GM18498 (cell line): ENCODE results near the gene IPPK.

Experiments used
- ATAC-seq: cut with Tn5 transposase; IDR thresholded peaks from one replicate; pipeline ENCODE4 v1.9.1; 2021; ENCODE audit warnings: mild to moderate bottlenecking, moderate library complexity; ENCODE audit not compliant: unreplicated experiment

The IPPK gene, protein sequence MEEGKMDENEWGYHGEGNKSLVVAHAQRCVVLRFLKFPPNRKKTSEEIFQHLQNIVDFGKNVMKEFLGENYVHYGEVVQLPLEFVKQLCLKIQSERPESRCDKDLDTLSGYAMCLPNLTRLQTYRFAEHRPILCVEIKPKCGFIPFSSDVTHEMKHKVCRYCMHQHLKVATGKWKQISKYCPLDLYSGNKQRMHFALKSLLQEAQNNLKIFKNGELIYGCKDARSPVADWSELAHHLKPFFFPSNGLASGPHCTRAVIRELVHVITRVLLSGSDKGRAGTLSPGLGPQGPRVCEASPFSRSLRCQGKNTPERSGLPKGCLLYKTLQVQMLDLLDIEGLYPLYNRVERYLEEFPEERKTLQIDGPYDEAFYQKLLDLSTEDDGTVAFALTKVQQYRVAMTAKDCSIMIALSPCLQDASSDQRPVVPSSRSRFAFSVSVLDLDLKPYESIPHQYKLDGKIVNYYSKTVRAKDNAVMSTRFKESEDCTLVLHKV

GRCh38 chr9:92669890-92670708, at the start of gene IPPK:
IPPK (minus strand) TSS chr9:92670131; CDS start chr9:92669988, 143 bp downstream.
- ATAC-seq = peak; percentile 94

GRCh38 chr9:92719028-92719647, 49.2 kb upstream of the IPPK start:
- ATAC-seq = no peak

GRCh38 chr9:92718086-92719001, 48.4 kb upstream of the IPPK start:
- no peak for ATAC-seq

DNA sequence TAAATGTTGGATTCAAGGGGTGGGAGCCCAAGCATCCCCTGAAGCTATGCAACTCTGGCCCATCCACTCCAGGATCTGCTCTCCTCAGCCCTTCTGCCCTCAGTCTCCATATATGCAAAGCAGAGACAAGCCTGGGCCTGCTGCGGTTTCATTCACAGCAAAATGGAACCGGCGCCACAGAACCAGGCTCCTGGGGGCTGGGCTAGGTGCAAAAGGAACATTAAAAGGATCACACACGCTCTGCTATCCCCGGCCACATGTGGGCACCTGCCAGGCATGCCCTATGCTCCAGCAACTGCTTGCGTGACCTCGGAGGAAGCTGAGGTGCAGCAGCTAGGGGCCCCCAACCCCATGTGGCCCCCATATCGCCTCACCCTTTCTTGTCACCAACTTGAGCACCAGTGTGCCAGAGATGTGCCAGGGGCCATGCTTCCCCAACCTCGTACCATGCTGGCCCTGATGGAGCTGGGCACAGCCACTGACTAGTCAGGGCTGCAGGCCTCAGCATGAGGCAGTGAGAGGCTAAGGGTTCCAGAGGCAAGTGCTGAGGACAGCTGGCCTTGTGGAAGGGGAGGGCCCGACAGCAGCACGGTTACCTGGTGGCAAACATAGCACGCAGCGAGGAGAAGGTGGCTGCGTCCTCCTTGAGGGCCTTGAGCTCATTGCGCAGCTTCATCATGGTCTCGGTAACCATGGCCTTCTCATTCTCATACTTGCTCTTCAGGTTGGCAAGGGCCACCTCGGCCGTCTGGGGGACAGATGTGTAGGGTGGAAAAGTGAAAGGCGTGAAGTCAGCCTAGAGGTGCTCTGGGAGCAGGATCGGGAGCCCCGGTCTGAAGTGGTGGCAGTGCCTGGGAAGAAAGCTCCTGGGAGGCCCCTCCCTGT, 47.5 kb upstream of the IPPK start:
- ATAC-seq = peak; percentile 46

DNA sequence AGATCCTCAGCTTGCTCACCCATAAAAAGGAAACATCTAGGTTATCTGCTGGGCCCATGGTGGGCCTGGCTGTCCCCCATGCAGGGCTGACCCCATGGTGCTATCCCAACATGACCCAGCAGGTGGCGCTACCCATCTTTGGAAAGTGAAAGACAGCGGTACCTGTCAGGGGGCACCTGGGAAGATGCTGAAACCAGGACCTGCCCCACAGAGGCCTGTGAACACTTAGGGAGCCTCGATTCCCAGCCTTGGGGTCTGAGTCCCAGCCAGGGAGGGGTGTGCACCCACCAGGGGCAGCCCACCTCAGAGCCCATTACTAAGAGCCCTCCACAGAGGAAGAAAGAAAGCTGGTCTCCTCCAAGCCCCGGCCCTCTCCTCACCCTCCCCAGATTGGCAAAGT, 46.6 kb upstream of the IPPK start:
- no peak for ATAC-seq

DNA sequence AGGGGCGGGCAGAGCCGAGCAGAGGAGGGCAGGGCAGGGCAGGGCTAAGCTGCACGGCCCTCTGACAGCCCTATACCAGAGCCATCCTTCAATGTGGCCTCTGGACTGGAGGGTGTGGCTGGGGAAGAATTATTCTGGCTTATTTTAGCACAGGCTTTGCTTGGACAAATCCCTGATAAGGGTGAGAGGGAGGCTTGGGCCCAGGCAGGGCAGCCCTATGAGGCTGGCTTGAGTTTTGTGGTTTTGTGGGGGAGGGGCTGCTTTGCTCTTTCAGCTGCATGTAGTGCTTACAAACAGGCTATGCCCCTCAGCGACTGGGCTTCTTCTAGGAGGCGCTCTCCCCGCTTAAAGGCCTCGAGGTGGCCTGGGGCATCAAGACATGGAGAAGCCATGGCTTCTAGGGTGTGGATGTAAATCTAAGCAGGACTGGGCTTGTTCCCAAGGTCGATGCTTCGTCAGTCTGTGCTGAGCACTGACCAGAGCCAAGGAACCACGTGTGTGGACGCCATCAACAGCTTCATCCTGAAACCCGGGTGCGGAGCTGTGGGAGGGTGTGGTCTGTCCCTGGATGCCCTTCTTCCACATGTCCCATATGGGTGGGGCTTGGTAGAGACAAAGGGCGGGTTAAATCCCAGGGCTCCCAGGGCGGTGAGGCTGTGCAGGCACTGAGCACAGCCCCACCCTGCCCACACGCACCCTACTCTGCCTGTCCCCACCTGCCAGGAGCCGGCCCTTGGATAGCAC, 45.7 kb upstream of the IPPK start:
- ATAC-seq = no peak

- ATAC-seq = no peak
Measured at GRCh38 chr9:92714787-92715487, 45.0 kb upstream of the IPPK start.

DNA sequence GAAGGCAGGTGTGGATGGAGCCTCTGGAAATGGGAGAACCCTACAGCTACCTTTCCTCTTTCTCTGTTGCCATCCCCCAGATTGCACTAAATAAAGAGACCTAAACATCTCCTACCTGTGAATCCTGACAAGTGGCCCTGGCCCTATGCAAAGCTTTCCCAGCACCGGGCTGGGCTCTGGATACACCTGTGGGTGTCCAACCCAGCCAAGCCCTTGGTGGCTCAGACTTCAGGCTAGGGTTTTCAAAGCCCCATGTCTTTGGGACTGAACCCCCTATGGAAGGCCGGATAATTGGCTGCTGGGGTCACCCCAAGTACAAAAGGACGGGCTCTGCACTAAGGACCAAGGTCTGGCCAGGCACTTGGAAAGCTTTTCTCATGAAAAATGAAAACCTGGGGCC, 44.1 kb upstream of the IPPK start:
- no peak for ATAC-seq

DNA sequence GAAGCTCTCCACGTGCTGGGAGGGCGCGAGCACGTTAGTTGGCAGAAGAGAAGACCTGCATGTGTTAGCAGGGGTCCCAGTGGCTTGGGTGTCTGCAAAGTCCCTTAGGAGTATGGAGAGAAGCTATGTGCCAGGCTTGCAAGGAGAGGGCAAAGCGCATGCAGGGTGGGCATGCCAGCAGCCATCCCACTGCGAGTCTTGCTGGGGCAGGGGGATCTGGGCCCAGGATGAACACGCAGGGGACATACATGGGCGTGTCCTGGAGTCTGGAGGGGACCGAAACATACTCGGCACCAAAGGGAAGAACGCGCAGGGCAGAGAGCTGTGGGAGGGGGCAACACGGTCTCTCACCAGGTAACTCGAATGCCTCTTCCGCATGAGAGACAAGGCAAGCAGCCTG, 43.6 kb upstream of the IPPK start:
- no peak for ATAC-seq

- ATAC-seq = no peak
Measured at GRCh38 chr9:92712767-92713166, 42.8 kb upstream of the IPPK start.

DNA sequence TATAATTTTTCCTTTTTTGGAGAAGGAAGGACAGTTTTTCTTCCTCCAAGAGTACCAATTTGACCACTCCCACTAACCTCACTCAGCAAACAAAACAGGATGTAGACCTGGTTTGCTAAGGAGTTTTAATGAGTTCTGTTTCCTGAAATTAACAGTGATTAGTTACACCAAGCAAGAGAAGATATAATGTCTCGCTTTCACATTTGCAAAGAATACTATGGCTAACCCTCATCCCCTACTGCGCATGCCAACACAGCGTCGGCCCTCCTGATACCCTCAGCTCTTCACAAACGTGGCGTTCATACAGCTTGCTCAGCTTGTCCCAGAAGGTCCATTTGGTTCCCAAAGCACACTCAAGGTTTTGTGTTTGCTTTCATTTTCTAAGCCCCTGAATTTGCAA, 41.9 kb upstream of the IPPK start:
- ATAC-seq = no peak

DNA sequence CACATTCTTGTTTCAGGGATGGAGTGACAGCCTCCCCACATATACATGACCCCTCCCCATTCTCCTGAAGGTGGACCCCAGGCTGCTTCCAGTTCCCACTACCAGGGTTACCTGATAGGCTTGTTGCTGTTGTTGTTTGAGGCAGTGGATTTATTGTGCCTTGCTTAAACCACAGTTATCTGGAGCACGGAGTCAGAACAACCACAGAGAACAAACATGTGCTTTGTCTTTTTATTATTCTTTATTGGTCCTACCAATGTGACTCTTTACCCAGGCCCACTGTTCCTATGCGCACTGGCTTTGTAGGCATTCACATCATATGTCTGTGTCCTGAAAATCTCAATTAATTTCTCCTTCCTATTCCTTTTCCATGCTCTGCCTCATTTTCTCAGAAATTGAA, 41.2 kb upstream of the IPPK start:
- ATAC-seq = no peak

GRCh38 chr9:92710368-92710767, 40.4 kb upstream of the IPPK start:
- no peak for ATAC-seq

DNA sequence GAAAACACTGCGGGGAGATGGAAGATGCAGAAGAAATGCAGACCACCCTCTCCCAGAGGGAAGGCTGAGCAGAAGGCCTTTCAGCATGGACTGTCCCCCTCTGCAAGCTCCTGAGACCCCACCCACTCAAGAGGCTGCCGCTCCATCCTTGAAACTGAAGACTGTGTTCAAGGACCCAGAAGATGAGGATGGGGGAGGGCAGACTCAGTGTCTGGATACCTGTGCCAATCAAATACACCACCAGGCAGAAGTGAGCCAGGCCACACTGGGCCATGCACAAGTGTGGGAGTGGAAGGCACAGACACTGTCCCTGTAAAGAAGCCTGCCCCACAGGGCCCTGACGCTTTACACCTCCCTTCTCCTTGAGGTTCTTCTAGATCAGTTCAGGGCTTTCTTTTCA, 40.0 kb upstream of the IPPK start:
- no peak for ATAC-seq

DNA sequence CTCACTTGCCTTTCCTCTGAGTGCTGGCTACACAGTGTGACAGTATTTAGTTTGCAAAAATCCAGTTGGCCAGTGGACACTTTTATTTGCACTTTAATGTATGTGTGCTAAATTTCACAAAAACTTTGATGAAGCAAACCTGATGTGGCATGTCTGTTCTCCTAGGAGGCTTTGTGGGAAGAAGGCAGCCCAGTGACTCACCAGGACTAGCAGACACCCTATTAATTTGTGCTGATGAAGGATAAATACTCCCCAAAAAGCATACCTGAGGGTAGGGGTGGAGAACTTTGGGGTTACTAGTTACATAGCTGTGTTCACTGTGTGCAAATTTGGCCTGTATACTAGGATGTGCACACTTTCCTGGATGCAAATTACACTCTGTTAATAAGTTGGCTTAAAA, 39.3 kb upstream of the IPPK start:
- ATAC-seq = no peak

- no peak for ATAC-seq
Measured at GRCh38 chr9:92707530-92707929, 37.6 kb upstream of the IPPK start.

GRCh38 chr9:92706218-92706940, 36.4 kb upstream of the IPPK start:
- peak; percentile 65 for ATAC-seq

- ATAC-seq = no peak
Measured at GRCh38 chr9:92704528-92704927, 34.6 kb upstream of the IPPK start.
